Ascending aorta (tissue), 2 donors: Measurements from ENCODE around the gene LBX2. TPM values are rescaled to one million over a fixed set of nuclear protein-coding genes. Genes with fewer than 3 reads are reported as not detected.

ENCODE experiments used
- DNase-seq, 2 donors: peaks; one replicate each; pipeline ENCODE4 v3.0.0-alpha.2; 2019; ENCODE audit warnings: low spot score in 2 of 2
- H3K27ac ChIP-seq, 2 donors: fragments of 200-600 bp; sonication (generic); one replicate each; pipeline ENCODE4 v1.5.1; 2016 to 2017; ENCODE audit warnings: mild to moderate bottlenecking in 1 of 2
- H3K27me3 ChIP-seq: fragments of 200-600 bp; sonication (generic); one replicate; pipeline ENCODE4 v1.5.1; 2017
- H3K36me3 ChIP-seq, 2 donors: fragments of 200-600 bp; sonication (generic); one replicate each; pipeline ENCODE4 v1.5.1; 2016
- H3K4me1 ChIP-seq, 2 donors: fragments of 200-600 bp; sonication (generic); one replicate each; pipeline ENCODE4 v1.5.1; 2016 to 2017; ENCODE audit warnings: mild to moderate bottlenecking in 1 of 2
- H3K4me3 ChIP-seq, 2 donors: fragments of 200-600 bp; sonication (generic); one replicate each; pipeline ENCODE4 v1.5.1; 2016 to 2017; ENCODE audit warnings: mild to moderate bottlenecking in 1 of 2
- H3K9me3 ChIP-seq, 2 donors: fragments of 200-600 bp; sonication (generic); one replicate each; pipeline ENCODE4 v1.5.1; 2016
- CTCF ChIP-seq, 3 experiments: fragments of 200-600 bp in 2 of 3; fragments of 450-650 bp in 1 of 3; sonication (generic) in 2 of 3; IDR thresholded peaks; one replicate each; pipeline ENCODE4 v1.5.1; 2016 to 2019; ENCODE audit warnings: antibody characterized with exemption in 3 of 3, mild to moderate bottlenecking in 1 of 3, moderate library complexity in 1 of 3
- intact Hi-C: fragments of 100-400 bp; cut with DNase I; formaldehyde crosslinking; loops from one replicate; pipeline ENCODE4 v1.15.1; 2023
- total RNA-seq: library from RNA; depleted of rRNA; stranded (reverse); fragments of >200 nt; gene quantifications from one replicate; pipeline ENCODE4 v1.1.0, GENCODE V29; 2016

LBX2 gene
- total RNA-seq, 1 donor from 2014 or later = 3.0 TPM

- Histone ChIP-seq H3K4me1 (peaks cover 9 to 21% of the 10 kb centered on the region in 2 donors), H3K27me3 (no peaks in the 10 kb centered on the region), H3K4me3 (peak within 1 kb of the TSS; percentile 80 to 85), H3K36me3 (peaks cover 3 to 33% of the 10 kb centered on the region in 2 donors), H3K27ac (peak within 1 kb of the TSS; percentile 85 to 90), H3K9me3 (no peaks in the 10 kb centered on the region)
- intact Hi-C loops = loop anchor here (1.0 to 2.0 kb wide), 7 partner anchors 11 to 104 kb away; partner anchors contain the start of genes AUP1, DOK1, HTRA2 and INO80B
- peak; percentile 92 to 99 for DNase-seq
- TF ChIP-seq CTCF (IDR thresholded peaks at IDR 0.05) = peak; percentile 83 to 91 (median 86)
Observed at GRCh38 chr2:74482801-74483674, 16.4 kb downstream of the LBX2 start, which contains the start of the genes CCDC142 and TTC31. TSS of gene CCDC142 (minus strand) at chr2:74482998. CDS start at chr2:74482837, 161 bp downstream. TSS of gene TTC31 (plus strand) at chr2:74483081. CDS start at chr2:74483096, 15 bp downstream.

- Histone ChIP-seq H3K4me3 (peak overlapping the region; percentile 80 to 85), H3K36me3 (peaks cover 8 to 37% of the 10 kb centered on the region in 2 donors), H3K9me3 (no peaks in the 10 kb centered on the region), H3K27me3 (no peaks in the 10 kb centered on the region), H3K4me1 (peaks cover 9 to 21% of the 10 kb centered on the region in 2 donors), H3K27ac (peak overlapping the region; percentile 85 to 90)
- peak in 1 of 3 experiments; percentile 4 for TF ChIP-seq CTCF (IDR thresholded peaks at IDR 0.05)
- DNase-seq = no peak
- intact Hi-C loops = loop anchor here (1.0 to 2.0 kb wide), 2 partner anchors 10 to 15 kb away; partner anchors contain the start of gene MRPL53
Observed at GRCh38 chr2:74481961-74482800, 17.2 kb downstream of the LBX2 start.

- no peaks in the 10 kb centered on the region for H3K9me3 ChIP-seq
- intact Hi-C loops = no loop called here
- H3K4me3 ChIP-seq = peak overlapping the region; percentile 80 to 85
- TF ChIP-seq CTCF (IDR thresholded peaks at IDR 0.05) = no peak
- no peaks in the 10 kb centered on the region for H3K27me3 ChIP-seq
- H3K27ac ChIP-seq = peak overlapping the region in 1 of 2 donors; percentile 85
- H3K4me1 ChIP-seq = peaks cover 9 to 21% of the 10 kb centered on the region in 2 donors
- DNase-seq = no peak
- H3K36me3 ChIP-seq = peaks cover 13 to 34% of the 10 kb centered on the region in 2 donors
Observed at GRCh38 chr2:74481431-74481830, 18.0 kb downstream of the LBX2 start.

GRCh38 chr2:74474899-74475298, 24.5 kb downstream of the LBX2 start:
- peaks cover 31 to 34% of the 10 kb centered on the region in 2 donors for H3K36me3 ChIP-seq
- intact Hi-C loops = no loop called here
- DNase-seq = no peak

More at GRCh38 chr2:74474899-74475298, 24.5 kb downstream of the LBX2 start:
- no peak for TF ChIP-seq CTCF (IDR thresholded peaks at IDR 0.05)
- Histone ChIP-seq H3K4me1 (peaks cover 14% of the 10 kb centered on the region in 2 donors), H3K27ac (no peak overlapping the region), H3K9me3 (no peaks in the 10 kb centered on the region), H3K4me3 (no peak overlapping the region), H3K27me3 (no peaks in the 10 kb centered on the region)
